Epidermal melanocyte (primary cell): ENCODE measurements around the gene ICAM3.
A peak's percentile ranks its signal among the peaks of the same experiment; 100 is the strongest.

Experiments
- DNase-seq: peaks from one replicate; pipeline ENCODE4 v3.0.0; 2011; ENCODE audit warnings: low spot score; ENCODE audit not compliant: insufficient read length

Gene ICAM3

GRCh38 chr19:10292789-10293636 lies 46.4 kb downstream of the ICAM3 start:
- no peak for DNase-seq

- peak; percentile 65 for DNase-seq
Measured at GRCh38 chr19:10292206-10292788, 47.1 kb downstream of the ICAM3 start.

GRCh38 chr19:10291554-10292205 lies 47.7 kb downstream of the ICAM3 start:
- no peak for DNase-seq

GRCh38 chr19:10290876-10291553 lies 48.4 kb downstream of the ICAM3 start:
- DNase-seq: no peak

- DNase-seq: no peak
Measured at GRCh38 chr19:10290357-10290875, 49.0 kb downstream of the ICAM3 start.

GRCh38 chr19:10289836-10290356 lies 49.5 kb downstream of the ICAM3 start, which contains the start of gene ICAM5:
TSS of gene ICAM5 (plus strand) at chr19:10289952. CDS start at chr19:10290044, 92 bp downstream.
- DNase-seq: no peak

- DNase-seq: no peak
Measured at GRCh38 chr19:10289167-10289835, 50.1 kb downstream of the ICAM3 start.

- DNase-seq: peak; percentile 62
Measured at GRCh38 chr19:10288662-10289166, 50.7 kb downstream of the ICAM3 start.

- no peak for DNase-seq
Measured at GRCh38 chr19:10286803-10287737, 52.4 kb downstream of the ICAM3 start, which contains the start of gene ICAM4. TSS of gene ICAM4 (plus strand) at chr19:10286955. CDS start at chr19:10287013, 58 bp downstream.

GRCh38 chr19:10285393-10285792 lies 54.0 kb downstream of the ICAM3 start:
- no peak for DNase-seq

GRCh38 chr19:10284960-10285278 lies 54.5 kb downstream of the ICAM3 start:
- no peak for DNase-seq

GRCh38 chr19:10284065-10284959 lies 55.1 kb downstream of the ICAM3 start:
- DNase-seq: no peak
